ENCODE measurements around the gene POLR3E. TPM values are rescaled to one million over a fixed set of nuclear protein-coding genes. Genes with fewer than 3 reads are reported as not detected.
"Not testable (repeated sequence)": the region's sequence is repeated elsewhere in the genome, so short reads cannot be mapped to it uniquely, and the experiment has no call there.

POLR3E gene
- total RNA-seq, 6 experiments from 2014 or later, result 31.6 to 36.3 (median 32.6) TPM

DNA sequence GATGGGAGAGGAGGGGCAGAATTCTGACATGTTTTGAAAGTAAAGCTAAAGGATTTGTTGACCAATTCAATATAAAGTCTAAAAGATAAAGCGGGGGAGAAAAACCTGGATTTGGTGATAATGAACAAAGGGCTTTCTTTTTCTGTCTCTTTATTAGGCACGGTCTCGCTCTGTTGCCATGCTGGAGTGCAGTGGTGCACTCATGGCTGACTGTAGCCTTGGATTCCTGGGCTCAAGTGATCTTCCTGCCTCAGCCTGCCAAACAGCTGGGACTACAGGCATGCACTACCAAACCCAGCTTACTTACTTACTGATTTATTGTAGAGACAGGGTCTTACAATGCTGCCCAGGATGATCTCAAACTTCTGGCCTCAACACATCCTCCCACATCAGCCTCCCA is 69.7 kb downstream of the POLR3E start:
- H3K27me3 Mint-ChIP-seq (ENCODE audit: insufficient read depth), result no peaks in the 10 kb centered on the region
- no peak for TF ChIP-seq CTCF (IDR thresholded peaks at IDR 0.05)
- no peak for DNase-seq
- no peaks in the 10 kb centered on the region for H3K9me3 Mint-ChIP-seq
- no peak overlapping the region for H3K27ac Mint-ChIP-seq
- peaks cover 62% of the 10 kb centered on the region for H3K4me1 Mint-ChIP-seq (ENCODE audit: low read depth)
- peaks cover 60% of the 10 kb centered on the region for H3K36me3 Mint-ChIP-seq (ENCODE audit: low read depth)
- H3K4me3 Mint-ChIP-seq, result no peak overlapping the region

DNA sequence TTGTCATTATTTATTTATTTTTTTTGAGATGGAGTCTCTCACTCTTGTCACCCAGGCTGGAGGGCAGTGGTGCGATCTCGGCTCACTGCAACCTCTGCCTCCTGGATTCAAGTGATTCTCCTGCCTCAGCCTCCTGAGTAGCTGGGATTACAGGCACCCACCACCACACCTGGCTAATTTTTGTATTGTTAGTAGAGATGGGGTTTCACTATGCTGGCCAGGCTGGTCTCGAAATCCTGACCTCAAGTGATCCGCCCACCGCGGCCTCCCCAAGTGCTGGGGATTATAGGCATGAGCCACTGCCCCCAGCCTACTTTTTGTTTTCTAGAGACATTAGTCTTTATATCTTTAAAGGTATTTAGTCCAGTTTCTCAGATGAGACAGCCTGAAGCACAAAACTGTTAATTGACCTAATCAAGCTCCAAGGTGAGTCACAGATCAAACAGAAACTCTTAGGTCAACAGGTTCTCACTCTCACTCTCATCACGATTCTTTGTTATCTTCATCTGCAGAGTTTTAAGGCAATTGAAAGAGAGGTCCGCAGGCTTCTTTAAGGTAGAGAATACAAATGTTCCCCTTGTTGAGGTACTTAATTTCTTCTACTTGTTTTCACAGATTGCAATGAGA is 71.1 kb downstream of the POLR3E start:
- not testable (repeated sequence) for H3K27me3 Mint-ChIP-seq (ENCODE audit: insufficient read depth); H3K9me3 Mint-ChIP-seq; DNase-seq; H3K4me3 Mint-ChIP-seq
- peaks cover 77% of the 10 kb centered on the region for H3K4me1 Mint-ChIP-seq (ENCODE audit: low read depth)
- H3K27ac Mint-ChIP-seq, result peak overlapping the region; percentile 90
- H3K36me3 Mint-ChIP-seq (ENCODE audit: low read depth), result peaks cover 62% of the 10 kb centered on the region

DNA sequence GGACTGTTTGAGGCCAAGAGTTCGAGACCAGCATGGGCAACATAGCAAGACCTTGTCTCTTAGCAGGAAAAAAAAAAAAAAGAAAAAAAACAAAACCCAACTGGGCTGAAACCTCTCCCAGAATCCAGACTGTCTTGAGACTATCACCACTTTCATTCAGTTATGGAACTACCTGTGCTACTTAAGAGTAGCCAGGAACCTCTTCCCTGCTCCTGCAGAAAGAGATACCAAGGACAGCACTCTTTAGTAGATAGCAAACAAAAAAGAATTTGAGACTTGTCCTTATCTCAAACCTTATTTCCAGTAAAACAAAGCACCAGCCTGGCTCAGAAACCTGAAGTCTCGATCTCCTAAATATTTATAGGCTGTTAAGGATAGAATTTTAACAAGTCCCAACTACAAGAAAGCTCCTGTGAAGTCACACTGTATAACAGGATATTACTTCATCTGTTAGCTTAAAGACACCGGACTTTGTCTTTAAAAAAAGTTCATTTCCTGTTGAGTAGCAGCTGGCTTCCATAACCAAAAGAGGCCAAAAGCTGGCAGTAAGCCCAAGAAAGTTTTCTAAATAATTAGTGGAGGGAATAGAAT is 72.1 kb downstream of the POLR3E start:
- Mint-ChIP-seq H3K4me1 (ENCODE audit: low read depth) (peaks cover 80% of the 10 kb centered on the region), H3K4me3 (peak overlapping the region; percentile 54)

DNA sequence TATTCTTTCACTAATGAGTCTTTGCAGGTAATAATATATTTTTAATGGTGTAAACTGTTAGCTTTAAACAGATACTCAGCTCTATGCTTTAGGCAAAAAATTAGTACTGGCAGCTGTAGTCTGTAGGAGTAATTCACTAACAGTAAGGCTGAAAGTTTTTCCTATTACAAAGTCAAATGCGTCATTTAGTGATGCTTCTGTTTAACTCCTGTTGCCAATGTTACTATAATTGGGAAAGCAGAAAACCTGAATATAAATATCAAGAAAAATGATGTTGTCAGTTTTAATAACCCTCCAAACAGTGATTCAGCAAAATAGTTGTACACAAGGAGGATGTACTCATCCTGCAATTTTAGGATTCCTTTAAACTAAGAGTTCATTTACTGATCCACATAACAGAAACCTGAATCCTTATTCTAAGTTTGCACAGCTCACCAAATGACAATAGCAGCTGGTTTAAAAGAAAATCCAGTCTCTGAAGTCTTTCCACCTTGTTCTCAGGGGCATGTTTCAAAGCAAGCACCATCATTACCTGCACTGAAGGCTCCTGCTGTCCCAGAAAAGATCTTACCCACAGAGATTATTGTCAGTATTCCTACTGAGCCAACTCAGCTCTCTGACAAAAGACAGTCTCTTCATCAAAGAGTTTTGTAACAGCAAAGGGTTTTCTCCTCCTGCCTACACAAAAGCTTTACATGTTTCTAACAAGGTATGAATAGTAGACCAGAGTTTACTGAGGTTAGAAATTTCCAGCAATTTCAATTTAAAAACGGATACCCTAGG is 73.0 kb downstream of the POLR3E start:
- peaks cover 78% of the 10 kb centered on the region for H3K4me1 Mint-ChIP-seq (ENCODE audit: low read depth)
- peak; percentile 97 for DNase-seq
- H3K4me3 Mint-ChIP-seq, result peak overlapping the region; percentile 97
- no peaks in the 10 kb centered on the region for H3K9me3 Mint-ChIP-seq
- peaks cover 48% of the 10 kb centered on the region for H3K36me3 Mint-ChIP-seq (ENCODE audit: low read depth)
- no peak for TF ChIP-seq CTCF (IDR thresholded peaks at IDR 0.05)
- H3K27me3 Mint-ChIP-seq (ENCODE audit: insufficient read depth), result peaks cover 3% of the 10 kb centered on the region; the same call in 1 of the 2 replicates
- peak overlapping the region; percentile 90 for H3K27ac Mint-ChIP-seq

More for the DNA sequence above, 72.1 kb downstream of the POLR3E start:
- DNase-seq, result peak; percentile 41
- Mint-ChIP-seq H3K27me3 (ENCODE audit: insufficient read depth) (peaks cover 3% of the 10 kb centered on the region; the same call in 1 of the 2 replicates), H3K9me3 (no peaks in the 10 kb centered on the region), H3K27ac (peak overlapping the region; percentile 90), H3K36me3 (ENCODE audit: low read depth) (peaks cover 58% of the 10 kb centered on the region)
- TF ChIP-seq CTCF (IDR thresholded peaks at IDR 0.05), result no peak

DNA sequence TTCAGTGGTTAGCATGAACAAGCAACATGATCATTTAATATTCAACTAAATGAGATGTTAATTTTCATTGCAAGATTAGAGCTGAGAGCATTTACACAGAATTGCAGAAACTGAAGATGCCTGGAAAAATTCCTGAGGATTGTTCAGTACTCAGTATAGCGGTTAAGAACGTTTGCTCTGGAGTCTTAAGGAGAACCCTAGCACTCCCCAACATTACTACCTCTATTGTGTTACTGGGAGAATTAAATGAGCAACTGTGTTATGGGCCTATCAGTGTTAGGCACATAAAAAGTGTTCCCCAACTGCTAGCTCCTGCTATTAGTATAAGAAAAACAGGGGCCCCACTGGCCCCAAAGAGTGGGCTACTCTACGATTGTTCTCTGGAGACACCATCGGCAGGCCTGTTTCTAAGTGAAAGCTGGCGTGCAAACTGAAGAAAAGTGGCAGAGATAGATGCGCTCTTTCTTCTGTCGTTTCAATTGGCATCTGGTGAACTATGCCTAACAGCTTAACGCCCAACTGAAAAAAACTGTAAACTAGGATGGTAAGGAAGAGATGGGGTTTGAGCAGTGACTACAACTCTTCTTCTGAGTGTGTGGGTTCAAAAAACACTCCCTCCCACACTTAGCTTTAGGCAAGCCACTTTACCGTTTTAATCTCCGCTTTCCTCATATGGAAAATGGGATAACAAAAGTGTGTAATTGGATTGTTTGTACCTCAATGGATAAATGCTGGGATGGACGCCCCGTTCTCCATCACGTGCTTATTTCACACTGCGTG is 75.9 kb downstream of the POLR3E start:
- H3K27ac Mint-ChIP-seq, result peak overlapping the region; percentile 89
- H3K27me3 Mint-ChIP-seq (ENCODE audit: insufficient read depth), result peaks cover 3% of the 10 kb centered on the region; the same call in 1 of the 2 replicates
- DNase-seq, result no peak
- H3K36me3 Mint-ChIP-seq (ENCODE audit: low read depth), result peaks cover 28% of the 10 kb centered on the region
- H3K4me3 Mint-ChIP-seq, result peak overlapping the region; percentile 97
- no peak for TF ChIP-seq CTCF (IDR thresholded peaks at IDR 0.05)
- H3K4me1 Mint-ChIP-seq (ENCODE audit: low read depth), result peaks cover 63% of the 10 kb centered on the region
- no peaks in the 10 kb centered on the region for H3K9me3 Mint-ChIP-seq

Data from HFFc6 (cell line).